Upper lobe of right lung (tissue), 1 donor: ENCODE data around the gene PER2. TPM values are rescaled to one million over a fixed set of nuclear protein-coding genes. Genes with fewer than 3 reads are reported as not detected.
A peak's percentile ranks its signal among the peaks of the same experiment; 100 is the strongest.

Source experiments
- ATAC-seq: fragments of 200-7000 bp; cut with Tn5 transposase; one replicate; pipeline ENCODE4 v1.9.1; 2020; ENCODE audit warnings: mild to moderate bottlenecking, moderate library complexity
- DNase-seq: peaks from one replicate; pipeline ENCODE4 v3.0.0-alpha.2; 2020
- H3K27ac ChIP-seq: fragments of 200-600 bp; one replicate; pipeline ENCODE4 v1.8.0; 2022
- H3K27me3 ChIP-seq: fragments of 200-600 bp; one replicate; pipeline ENCODE4 v1.8.0; 2022; ENCODE audit warnings: mild to moderate bottlenecking
- H3K36me3 ChIP-seq: fragments of 200-600 bp; one replicate; pipeline ENCODE4 v1.8.0; 2022
- H3K4me1 ChIP-seq: fragments of 200-600 bp; one replicate; pipeline ENCODE4 v1.8.0; 2022
- H3K4me3 ChIP-seq: fragments of 200-600 bp; one replicate; pipeline ENCODE4 v1.8.0; 2022; ENCODE audit warnings: mild to moderate bottlenecking
- H3K9me3 ChIP-seq: fragments of 200-600 bp; one replicate; pipeline ENCODE4 v1.8.0; 2022
- intact Hi-C: fragments of 100-400 bp; cut with DNase I; formaldehyde crosslinking; loops from one replicate; pipeline ENCODE4 v1.11.0; 2022
- total RNA-seq: library from RNA; stranded (reverse); fragmentation: NEBNext Ultra II Directional; extraction: Animal tissue kit (Norgen Biotek cat#: 25700); gene quantifications from one replicate; pipeline ENCODE4 v1.2.1, GENCODE V29; 2021
- TF ChIP-seq, protein P1 (sequence below): fragments of 200-600 bp; IDR thresholded peaks from one replicate; pipeline ENCODE4 v1.8.0; 2022; ENCODE audit warnings: antibody characterized with exemption
- donor health status: DM: no; HTN: yes; CAD: no; lungs with severe emphysema.

The PER2 gene
- total RNA-seq, 1 donor from 2014 or later: 22.7 TPM

- Histone ChIP-seq H3K36me3 (peaks cover 57% of the 10 kb centered on the region), H3K4me1 (peaks cover 23% of the 10 kb centered on the region), H3K4me3 (no peak overlapping the region), H3K27ac (no peak overlapping the region), H3K9me3 (no peaks in the 10 kb centered on the region), H3K27me3 (no peaks in the 10 kb centered on the region)
- intact Hi-C loops: no loop called here
- DNase-seq: no peak
- ATAC-seq: no peak
- TF ChIP-seq, protein P1, sequence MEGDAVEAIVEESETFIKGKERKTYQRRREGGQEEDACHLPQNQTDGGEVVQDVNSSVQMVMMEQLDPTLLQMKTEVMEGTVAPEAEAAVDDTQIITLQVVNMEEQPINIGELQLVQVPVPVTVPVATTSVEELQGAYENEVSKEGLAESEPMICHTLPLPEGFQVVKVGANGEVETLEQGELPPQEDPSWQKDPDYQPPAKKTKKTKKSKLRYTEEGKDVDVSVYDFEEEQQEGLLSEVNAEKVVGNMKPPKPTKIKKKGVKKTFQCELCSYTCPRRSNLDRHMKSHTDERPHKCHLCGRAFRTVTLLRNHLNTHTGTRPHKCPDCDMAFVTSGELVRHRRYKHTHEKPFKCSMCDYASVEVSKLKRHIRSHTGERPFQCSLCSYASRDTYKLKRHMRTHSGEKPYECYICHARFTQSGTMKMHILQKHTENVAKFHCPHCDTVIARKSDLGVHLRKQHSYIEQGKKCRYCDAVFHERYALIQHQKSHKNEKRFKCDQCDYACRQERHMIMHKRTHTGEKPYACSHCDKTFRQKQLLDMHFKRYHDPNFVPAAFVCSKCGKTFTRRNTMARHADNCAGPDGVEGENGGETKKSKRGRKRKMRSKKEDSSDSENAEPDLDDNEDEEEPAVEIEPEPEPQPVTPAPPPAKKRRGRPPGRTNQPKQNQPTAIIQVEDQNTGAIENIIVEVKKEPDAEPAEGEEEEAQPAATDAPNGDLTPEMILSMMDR: no peak
Observed at GRCh38 chr2:238259061-238260020, 29.1 kb downstream of the PER2 start.

GRCh38 chr2:238257786-238258700, 30.4 kb downstream of the PER2 start:
- ATAC-seq: no peak
- intact Hi-C loops: no loop called here
- no peak for DNase-seq

DNA sequence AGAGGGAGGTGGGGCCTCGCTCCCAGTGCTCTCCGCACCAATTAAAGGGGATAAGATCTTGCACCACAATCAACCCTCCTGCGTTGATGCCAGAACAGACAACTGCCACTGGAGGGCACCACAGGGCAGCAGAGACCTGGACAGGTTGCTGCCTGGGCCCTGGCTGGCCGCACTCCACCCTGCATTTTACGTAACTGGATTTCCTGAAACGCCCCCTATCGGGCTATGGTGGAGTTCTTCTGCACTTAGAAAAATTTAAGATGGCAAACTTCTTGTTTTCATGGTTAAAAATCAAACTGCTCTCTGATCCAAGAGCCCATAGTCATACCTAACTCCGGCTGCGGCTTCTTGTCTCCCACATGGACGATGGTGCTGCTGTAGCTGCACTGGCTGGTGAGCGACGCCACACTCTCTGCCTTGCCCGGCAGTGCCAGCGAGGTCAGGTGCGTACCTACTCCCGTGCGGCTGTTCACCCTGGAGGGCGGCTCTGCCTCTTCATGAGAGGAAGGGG, 31.8 kb downstream of the PER2 start:
- H3K36me3 ChIP-seq: peaks cover 79% of the 10 kb centered on the region
- DNase-seq: peak; percentile 92
- H3K4me3 ChIP-seq: no peak overlapping the region
- intact Hi-C loops: no loop called here
- peak; percentile 95 for ATAC-seq
- H3K4me1 ChIP-seq: peaks cover 4% of the 10 kb centered on the region
- H3K9me3 ChIP-seq: no peaks in the 10 kb centered on the region
- H3K27me3 ChIP-seq: no peaks in the 10 kb centered on the region
- no peak overlapping the region for H3K27ac ChIP-seq
- TF ChIP-seq, protein P1: peak; percentile 80

More at GRCh38 chr2:238257786-238258700, 30.4 kb downstream of the PER2 start:
- Histone ChIP-seq H3K4me3 (no peak overlapping the region), H3K9me3 (no peaks in the 10 kb centered on the region), H3K36me3 (peaks cover 70% of the 10 kb centered on the region), H3K4me1 (peaks cover 13% of the 10 kb centered on the region), H3K27ac (no peak overlapping the region), H3K27me3 (no peaks in the 10 kb centered on the region)
- TF ChIP-seq, protein P1: no peak

DNA sequence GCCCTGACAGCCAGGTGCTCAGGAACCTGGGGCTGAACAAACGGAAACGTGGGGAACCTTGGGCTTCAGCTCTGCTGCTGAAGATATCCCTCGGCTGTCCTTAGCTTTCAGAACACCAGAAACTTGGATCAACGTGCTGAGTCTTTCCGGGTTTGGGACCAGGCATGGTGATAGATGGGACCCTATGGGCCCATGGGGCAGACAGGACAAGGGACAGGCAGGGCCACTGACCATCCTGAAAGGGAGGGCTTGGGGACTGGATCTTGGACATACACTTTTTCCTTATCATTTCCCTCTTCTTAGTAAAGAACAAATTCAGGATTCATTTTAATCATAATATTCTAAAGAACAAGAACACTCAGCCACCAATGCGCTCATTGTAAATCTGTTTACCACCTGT, 32.3 kb downstream of the PER2 start:
- DNase-seq: no peak
- Histone ChIP-seq H3K36me3 (peaks cover 82% of the 10 kb centered on the region), H3K4me3 (no peak overlapping the region), H3K9me3 (no peaks in the 10 kb centered on the region), H3K27me3 (no peaks in the 10 kb centered on the region), H3K4me1 (peaks cover 4% of the 10 kb centered on the region), H3K27ac (no peak overlapping the region)
- intact Hi-C loops: no loop called here
- TF ChIP-seq, protein P1: no peak
- ATAC-seq: no peak

DNA sequence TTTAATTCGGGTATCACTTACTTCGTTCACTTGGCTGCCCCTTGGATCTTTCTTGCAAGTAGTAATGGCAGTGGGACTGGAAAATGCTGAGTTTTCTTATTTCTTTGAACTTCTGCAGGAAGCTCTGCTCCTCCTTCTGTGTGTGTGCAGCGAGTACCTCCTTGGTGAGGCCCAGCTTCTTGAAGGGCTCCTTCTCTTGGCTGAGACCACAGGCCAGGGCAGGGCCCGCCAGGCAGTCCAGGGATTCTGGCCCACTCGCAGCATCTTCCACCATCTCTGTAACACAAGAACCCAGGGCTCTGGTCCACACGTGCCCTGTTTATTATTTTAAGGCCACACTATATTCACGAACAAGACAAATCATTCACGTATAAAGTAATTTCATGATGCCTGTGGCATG, 32.8 kb downstream of the PER2 start:
- H3K36me3 ChIP-seq: peaks cover 87% of the 10 kb centered on the region
- TF ChIP-seq, protein P1: no peak

More for the DNA sequence above, 32.8 kb downstream of the PER2 start:
- H3K27me3 ChIP-seq: no peaks in the 10 kb centered on the region
- H3K4me3 ChIP-seq: no peak overlapping the region
- H3K4me1 ChIP-seq: peaks cover 4% of the 10 kb centered on the region
- no peak for DNase-seq
- ATAC-seq: no peak
- no peaks in the 10 kb centered on the region for H3K9me3 ChIP-seq
- no peak overlapping the region for H3K27ac ChIP-seq
- intact Hi-C loops: no loop called here
